Gastrocnemius medialis (tissue), 4 donors: ENCODE measurements around the gene SPC24. TPM values are rescaled to one million over a fixed set of nuclear protein-coding genes. Genes with fewer than 3 reads are reported as not detected.

ENCODE experiments used
- ATAC-seq, 2 donors: fragments of 150-250 bp; one replicate each; pipeline ENCODE4 v1.9.1; 2016
- DNase-seq, 2 donors: peaks; one replicate each; pipeline ENCODE4 v3.0.0-alpha.2; 2019
- H3K27ac ChIP-seq, 4 donors: fragments of 200-600 bp; sonication (generic); 1 replicate in 1 of 4; 2 replicates in 3 of 4; pipeline ENCODE4 v1.5.1; 2016 to 2018; ENCODE audit warnings: mild to moderate bottlenecking in 2 of 4, moderate library complexity in 1 of 4
- H3K27me3 ChIP-seq, 3 donors: fragments of 200-600 bp; sonication (generic) in 2 of 3; 1 replicate in 1 of 3; 2 replicates in 2 of 3; pipeline versions ENCODE4 v1.5.1 to v1.6.0; 2016 to 2019; ENCODE audit warnings: mild to moderate bottlenecking in 1 of 3, moderate library complexity in 1 of 3
- H3K36me3 ChIP-seq, 2 donors: fragments of 200-600 bp; sonication (generic) in 1 of 2; one replicate each; pipeline ENCODE4 v1.5.1; 2017 to 2018
- H3K4me1 ChIP-seq, 2 donors: fragments of 200-600 bp; sonication (generic) in 1 of 2; one replicate each; pipeline ENCODE4 v1.5.1; 2016 to 2017; ENCODE audit warnings: mild to moderate bottlenecking in 2 of 2
- H3K4me3 ChIP-seq, 4 donors: fragments of 200-600 bp; sonication (generic) in 3 of 4; 1 replicate in 1 of 4; 2 replicates in 3 of 4; pipeline ENCODE4 v1.5.1; 2016 to 2019; ENCODE audit warnings: mild to moderate bottlenecking in 2 of 4
- H3K9me3 ChIP-seq, 3 donors: fragments of 200-600 bp; sonication (generic) in 2 of 3; 1 replicate in 1 of 3; 2 replicates in 2 of 3; pipeline ENCODE4 v1.5.1; 2016 to 2019
- POLR2A ChIP-seq, 2 donors: fragments of 450-650 bp; IDR thresholded peaks; one replicate each; pipeline ENCODE4 v1.6.1; 2017; ENCODE audit warnings: antibody characterized with exemption in 2 of 2, mild to moderate bottlenecking in 2 of 2, moderate library complexity in 2 of 2
- in situ Hi-C, 4 donors: fragments of 200-750 bp; cut with MboI; loops; one replicate each; pipeline versions ENCODE4 v1.15.0 to v1.8.0; 2017; ENCODE audit warnings: low sequenced_read_pairs in 4 of 4
- intact Hi-C: fragments of 100-400 bp; cut with DNase I; formaldehyde crosslinking; loops from one replicate; pipeline ENCODE4 v1.15.1; 2023; ENCODE audit warnings: low total_unique reads
- total RNA-seq, 4 donors: library from RNA; depleted of rRNA; stranded (reverse); fragments of >200 nt; gene quantifications; one replicate each; pipeline versions ENCODE4 v1.1.0 to v1.2.3, GENCODE V29; 2016
- TF ChIP-seq, protein P1 (sequence below), 5 experiments: fragments of 450-650 bp in 3 of 5; fragments of 200-600 bp in 2 of 5; sonication (generic) in 2 of 5; IDR thresholded peaks in 4 of 5; conservative IDR thresholded peaks in 1 of 5; 1 replicate in 4 of 5; 2 replicates in 1 of 5; pipeline ENCODE4 v1.5.1; 2016 to 2019; ENCODE audit warnings: antibody characterized with exemption in 5 of 5, mild to moderate bottlenecking in 3 of 5, moderate library complexity in 3 of 5

SPC24 gene, protein sequence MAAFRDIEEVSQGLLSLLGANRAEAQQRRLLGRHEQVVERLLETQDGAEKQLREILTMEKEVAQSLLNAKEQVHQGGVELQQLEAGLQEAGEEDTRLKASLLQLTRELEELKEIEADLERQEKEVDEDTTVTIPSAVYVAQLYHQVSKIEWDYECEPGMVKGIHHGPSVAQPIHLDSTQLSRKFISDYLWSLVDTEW
- 1 to 10 TPM in 1 of 4 donors, under 1 TPM in 1, not detected in 2; 0.55 to 1.6 TPM for total RNA-seq

DNA sequence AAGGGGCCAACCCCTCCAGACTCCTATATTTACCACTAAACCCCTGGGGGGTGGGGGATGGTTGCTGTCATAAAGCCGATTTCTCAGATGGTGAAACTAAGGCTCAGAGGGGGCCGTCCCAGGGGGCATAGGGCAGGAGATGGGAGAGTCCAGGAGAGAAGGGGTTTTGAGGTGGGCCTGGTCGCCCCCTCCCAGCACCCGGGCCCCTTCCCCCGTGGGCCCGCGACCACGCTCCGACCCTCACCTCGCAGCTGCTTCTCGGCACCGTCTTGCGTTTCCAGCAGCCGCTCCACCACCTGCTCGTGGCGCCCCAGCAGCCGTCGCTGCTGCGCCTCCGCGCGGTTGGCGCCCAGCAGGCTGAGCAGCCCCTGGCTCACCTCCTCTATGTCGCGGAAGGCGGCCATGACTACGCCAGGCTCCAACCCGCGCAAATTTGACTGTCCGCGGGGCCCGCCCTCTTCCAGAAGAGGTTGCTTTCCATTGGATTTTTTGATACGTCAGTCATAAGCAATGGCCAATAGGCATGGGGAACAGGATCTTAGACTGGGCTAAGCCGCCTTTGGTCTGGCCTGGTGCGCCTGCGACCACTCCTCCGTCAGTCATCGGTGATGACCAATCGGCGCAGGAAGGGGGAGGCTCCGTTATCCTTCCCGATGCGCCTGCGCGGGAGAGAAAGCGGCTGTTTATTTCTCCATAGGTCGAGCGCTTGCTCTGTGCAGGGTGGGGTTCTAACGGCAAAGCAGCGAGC, at the start of gene SPC24:
Gene SPC24 (minus strand): TSS at position 410 of the 748 bp plus-strand sequence. CDS start 6 bp downstream, at position 404.
- in situ Hi-C loops = no loop called here
- H3K36me3 ChIP-seq = no peaks in the 10 kb centered on the region
- ATAC-seq = peak; percentile 87 to 94
- H3K4me3 ChIP-seq = peak within 1 kb of the TSS; percentile 52 to 76 (median 64)
- TF ChIP-seq, protein P1, sequence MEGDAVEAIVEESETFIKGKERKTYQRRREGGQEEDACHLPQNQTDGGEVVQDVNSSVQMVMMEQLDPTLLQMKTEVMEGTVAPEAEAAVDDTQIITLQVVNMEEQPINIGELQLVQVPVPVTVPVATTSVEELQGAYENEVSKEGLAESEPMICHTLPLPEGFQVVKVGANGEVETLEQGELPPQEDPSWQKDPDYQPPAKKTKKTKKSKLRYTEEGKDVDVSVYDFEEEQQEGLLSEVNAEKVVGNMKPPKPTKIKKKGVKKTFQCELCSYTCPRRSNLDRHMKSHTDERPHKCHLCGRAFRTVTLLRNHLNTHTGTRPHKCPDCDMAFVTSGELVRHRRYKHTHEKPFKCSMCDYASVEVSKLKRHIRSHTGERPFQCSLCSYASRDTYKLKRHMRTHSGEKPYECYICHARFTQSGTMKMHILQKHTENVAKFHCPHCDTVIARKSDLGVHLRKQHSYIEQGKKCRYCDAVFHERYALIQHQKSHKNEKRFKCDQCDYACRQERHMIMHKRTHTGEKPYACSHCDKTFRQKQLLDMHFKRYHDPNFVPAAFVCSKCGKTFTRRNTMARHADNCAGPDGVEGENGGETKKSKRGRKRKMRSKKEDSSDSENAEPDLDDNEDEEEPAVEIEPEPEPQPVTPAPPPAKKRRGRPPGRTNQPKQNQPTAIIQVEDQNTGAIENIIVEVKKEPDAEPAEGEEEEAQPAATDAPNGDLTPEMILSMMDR (IDR thresholded peaks at IDR 0.05 in 4 of 5, conservative IDR thresholded peaks at IDR 0.05 in 1 of 5) = no peak
- no peak for TF ChIP-seq POLR2A (IDR thresholded peaks at IDR 0.05)
- H3K9me3 ChIP-seq = no peaks in the 10 kb centered on the region
- peak within 1 kb of the TSS; percentile 61 to 79 (median 68) for H3K27ac ChIP-seq
- peaks cover 3 to 28% of the 10 kb centered on the region in 2 donors for H3K4me1 ChIP-seq
- intact Hi-C loops = no loop called here
- DNase-seq = peak; percentile 91 to 95
- no peaks in the 10 kb centered on the region for H3K27me3 ChIP-seq

DNA sequence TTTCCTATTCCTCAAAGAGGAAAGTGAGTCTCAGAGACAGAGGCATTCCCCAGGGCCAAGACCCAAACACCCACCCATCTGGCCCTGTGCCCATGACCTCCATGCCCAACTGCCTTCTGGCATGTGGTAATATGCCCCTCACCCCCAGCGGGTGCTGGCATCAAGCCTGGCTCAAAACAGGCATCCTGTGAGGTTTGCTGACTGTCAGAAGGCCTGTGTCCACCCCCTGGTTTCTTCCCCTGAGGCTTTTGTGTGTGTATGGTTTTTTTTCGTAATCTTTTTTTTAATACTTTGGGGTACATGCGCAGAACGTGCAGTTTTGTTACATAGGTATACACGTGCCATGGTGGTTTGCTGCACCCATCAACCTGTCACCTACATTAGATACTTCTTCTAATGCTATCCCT, 49.4 kb upstream of the SPC24 start:
- ATAC-seq (no peak), DNase-seq (no peak)
- TF ChIP-seq POLR2A (IDR thresholded peaks at IDR 0.05) = no peak
- TF ChIP-seq, protein P1 (IDR thresholded peaks at IDR 0.05 in 4 of 5, conservative IDR thresholded peaks at IDR 0.05 in 1 of 5) = no peak
- intact Hi-C loops (loop anchor here (10.0 kb wide), 1 partner anchor 170 kb away; no protein-coding TSS in a partner anchor), in situ Hi-C loops (loop anchor here (5.0 to 25.0 kb wide), 4 partner anchors 68 to 170 kb away; no protein-coding TSS in a partner anchor)
- peak overlapping the region in 1 of 4 donors; percentile 75 for H3K27ac ChIP-seq
- peaks cover 8 to 14% of the 10 kb centered on the region in 2 donors for H3K4me1 ChIP-seq
- no peaks in the 10 kb centered on the region for H3K36me3 ChIP-seq
- H3K27me3 ChIP-seq = no peaks in the 10 kb centered on the region
- H3K4me3 ChIP-seq = no peak overlapping the region
- no peaks in the 10 kb centered on the region for H3K9me3 ChIP-seq

DNA sequence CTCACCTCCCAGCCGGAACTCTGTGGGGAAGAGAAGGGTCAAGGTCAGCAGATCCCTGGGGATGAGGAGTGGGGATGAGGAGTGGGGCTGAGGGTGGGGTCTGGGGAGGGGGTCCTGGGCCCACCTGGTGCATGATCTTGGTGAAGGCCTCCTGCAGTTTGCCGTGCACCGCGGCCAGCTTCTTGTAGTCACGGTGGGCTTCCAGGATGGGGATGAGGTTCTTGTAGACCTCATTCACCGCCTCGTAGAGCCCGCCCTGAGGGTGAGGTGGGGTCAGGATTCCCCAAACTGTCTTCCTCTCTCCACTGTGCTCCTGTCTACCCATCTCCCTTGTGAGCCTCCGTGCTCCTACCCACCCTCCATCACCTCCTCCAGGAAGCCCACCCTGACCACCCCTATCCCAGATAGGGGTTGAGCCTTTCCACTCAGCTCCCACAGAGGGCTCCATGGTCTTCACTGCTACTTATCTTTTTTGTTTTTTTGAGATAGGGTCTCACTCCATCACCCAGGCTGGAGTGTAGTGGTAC, 48.6 kb upstream of the SPC24 start:
- H3K4me1 ChIP-seq = peaks cover 8 to 14% of the 10 kb centered on the region in 2 donors
- DNase-seq = no peak
- TF ChIP-seq, protein P1 (IDR thresholded peaks at IDR 0.05 in 4 of 5, conservative IDR thresholded peaks at IDR 0.05 in 1 of 5) = peak in 3 of 5 experiments; percentile 18 to 24 (median 22)
- no peak for TF ChIP-seq POLR2A (IDR thresholded peaks at IDR 0.05)
- H3K36me3 ChIP-seq = no peaks in the 10 kb centered on the region
- ATAC-seq = no peak
- H3K27me3 ChIP-seq = no peaks in the 10 kb centered on the region
- H3K9me3 ChIP-seq = no peaks in the 10 kb centered on the region
- H3K27ac ChIP-seq = peak overlapping the region; percentile 69 to 75 (median 74)
- in situ Hi-C loops (loop anchor here in 3 of 4 donors (5.0 to 25.0 kb wide), 4 partner anchors 67 to 169 kb away; no protein-coding TSS in a partner anchor), intact Hi-C loops (loop anchor here (10.0 kb wide), 1 partner anchor 169 kb away; no protein-coding TSS in a partner anchor)
- no peak overlapping the region for H3K4me3 ChIP-seq

DNA sequence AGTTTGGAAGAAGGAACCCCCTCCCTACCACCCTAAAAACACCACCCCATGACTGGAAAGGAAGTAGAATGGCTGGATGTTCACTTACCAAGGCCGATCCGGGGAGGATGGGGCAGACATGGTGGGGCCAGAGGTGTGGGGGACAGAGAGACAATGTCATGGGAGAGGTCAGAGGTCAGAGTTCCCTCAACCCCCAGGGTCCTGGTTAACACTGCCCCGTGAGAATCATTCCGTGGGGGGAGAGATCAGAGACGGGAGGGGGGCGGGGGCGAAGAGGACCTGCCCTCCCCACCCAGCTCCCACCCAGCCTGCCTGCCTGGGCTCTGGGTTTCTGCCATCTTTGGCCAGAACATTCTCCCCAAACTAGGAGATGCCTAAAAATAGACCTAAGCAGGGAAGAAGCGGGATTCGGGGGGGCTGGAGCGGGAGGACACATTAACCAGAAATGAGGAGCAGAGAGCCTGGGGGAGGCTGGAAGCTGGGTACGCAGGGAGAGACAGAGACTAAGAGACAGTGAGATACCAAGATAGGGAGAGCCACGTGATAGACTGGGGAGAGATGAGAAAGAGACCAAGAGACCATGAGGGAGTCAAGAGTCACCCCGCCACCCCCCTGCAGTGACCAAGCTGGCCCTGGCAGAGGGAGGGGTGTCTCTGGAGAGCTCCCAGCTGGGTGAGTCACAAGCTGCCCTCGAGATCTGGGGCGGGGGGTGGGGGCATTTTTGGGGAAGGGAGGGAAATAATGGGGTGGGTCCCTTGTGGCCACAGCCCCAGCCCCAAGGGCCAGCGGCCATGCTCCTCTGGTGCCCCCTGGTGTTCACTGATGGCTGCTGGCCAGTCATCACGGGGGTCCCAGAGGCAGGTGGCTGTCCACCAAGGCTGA, 47.9 kb upstream of the SPC24 start:
- H3K9me3 ChIP-seq = no peaks in the 10 kb centered on the region
- peak in 1 of 2 donors; percentile 51 for DNase-seq
- peak; percentile 43 to 76 for ATAC-seq
- H3K4me3 ChIP-seq = peak overlapping the region; percentile 8 to 37 (median 30)
- TF ChIP-seq, protein P1 (IDR thresholded peaks at IDR 0.05 in 4 of 5, conservative IDR thresholded peaks at IDR 0.05 in 1 of 5) = peak; percentile 67 to 95 (median 85)
- TF ChIP-seq POLR2A (IDR thresholded peaks at IDR 0.05) = no peak
- H3K36me3 ChIP-seq = no peaks in the 10 kb centered on the region
- no peaks in the 10 kb centered on the region for H3K27me3 ChIP-seq
- H3K4me1 ChIP-seq = peaks cover 9 to 14% of the 10 kb centered on the region in 2 donors
- H3K27ac ChIP-seq = peak overlapping the region; percentile 69 to 75 (median 74)
- in situ Hi-C loops (loop anchor here in 3 of 4 donors (5.0 to 25.0 kb wide), 4 partner anchors 66 to 169 kb away; no protein-coding TSS in a partner anchor), intact Hi-C loops (loop anchor here (1.0 to 10.0 kb wide), 2 partner anchors 66 to 169 kb away; no protein-coding TSS in a partner anchor)
